ENCODE measurements around the gene HTR6.
"Not testable (repeated sequence)": the region's sequence is repeated elsewhere in the genome, so short reads cannot be mapped to it uniquely, and the experiment has no call there.

HTR6 gene

DNA sequence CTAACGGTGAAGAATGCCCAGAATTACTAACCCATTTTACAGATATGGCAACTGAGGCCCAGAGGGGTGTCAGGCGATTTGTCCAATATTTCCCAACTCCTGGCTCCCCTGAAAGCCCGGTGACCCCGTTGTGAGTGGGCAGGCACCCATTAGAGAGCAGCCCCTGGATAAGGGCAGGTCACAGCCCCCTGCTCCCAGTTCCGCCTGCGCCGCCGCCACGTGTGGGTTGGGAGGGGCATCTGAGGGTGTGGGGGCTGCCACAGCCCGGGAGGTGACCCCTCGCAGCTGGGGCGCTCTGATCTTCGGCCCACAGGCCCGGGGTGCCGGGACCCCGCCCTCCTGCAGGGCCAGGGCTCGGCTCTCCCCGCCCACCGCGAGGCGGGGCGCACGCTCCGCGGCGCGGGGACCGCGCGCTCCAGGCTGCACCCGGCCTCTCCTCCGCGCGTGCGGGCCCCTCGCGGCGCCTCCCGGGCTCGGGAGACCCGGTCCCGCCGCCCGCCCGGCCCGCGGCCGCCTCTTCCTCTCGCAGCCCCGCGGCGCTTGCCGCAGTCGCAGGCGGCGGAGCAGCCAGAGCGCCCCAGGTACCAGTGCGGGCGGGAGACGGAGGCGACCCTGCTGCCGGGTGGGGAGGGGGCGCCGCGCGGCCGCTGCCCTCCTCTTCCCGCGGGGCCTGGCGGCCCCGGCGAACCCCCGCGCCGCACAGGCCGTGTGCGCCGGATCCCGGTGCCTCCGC is at the start of gene HTR6:
Gene HTR6 (plus strand): TSS at position 423 of the 733 bp plus-strand sequence. CDS start 879 bp downstream, outside the sequence.
- DNase-seq: no peak

DNA sequence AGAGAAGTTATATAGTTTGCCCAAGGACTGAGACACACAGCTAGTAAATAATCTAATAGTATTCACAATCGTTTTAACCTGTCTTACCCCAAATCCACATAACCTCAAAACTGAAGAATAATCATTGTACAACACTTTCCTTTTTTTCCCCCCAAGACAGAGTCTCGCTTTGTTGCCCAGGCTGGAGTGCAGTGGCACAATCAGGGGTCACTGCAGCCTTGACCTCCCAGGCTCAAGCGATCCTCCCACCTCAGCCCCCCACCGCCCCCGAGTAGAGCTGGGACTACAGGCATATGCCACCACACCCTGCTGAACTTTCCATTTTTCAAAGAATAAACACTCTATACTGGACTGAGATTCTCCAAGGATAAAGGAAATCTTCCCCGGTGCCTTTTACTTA is 49.2 kb upstream of the HTR6 start:
- DNase-seq: no peak

DNA sequence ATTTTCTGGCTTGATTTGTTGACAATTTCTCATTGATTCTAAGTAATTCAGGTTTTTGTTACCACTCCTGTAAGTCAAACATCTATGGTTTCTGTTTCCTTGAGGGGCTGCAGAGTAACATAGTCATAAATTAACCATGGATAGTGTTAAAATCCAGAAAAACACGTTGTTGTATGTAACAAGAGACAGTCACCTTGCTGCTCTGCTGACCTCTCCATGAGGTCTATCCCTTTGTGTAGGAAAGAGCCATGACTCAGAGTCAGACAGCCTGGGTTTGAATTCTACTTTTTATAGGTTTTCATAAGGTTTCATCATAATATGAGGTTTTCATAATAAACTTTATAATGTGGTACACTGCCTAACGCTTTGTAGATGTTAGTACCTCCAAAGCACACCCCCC is 48.2 kb upstream of the HTR6 start:
- DNase-seq: no peak

DNA sequence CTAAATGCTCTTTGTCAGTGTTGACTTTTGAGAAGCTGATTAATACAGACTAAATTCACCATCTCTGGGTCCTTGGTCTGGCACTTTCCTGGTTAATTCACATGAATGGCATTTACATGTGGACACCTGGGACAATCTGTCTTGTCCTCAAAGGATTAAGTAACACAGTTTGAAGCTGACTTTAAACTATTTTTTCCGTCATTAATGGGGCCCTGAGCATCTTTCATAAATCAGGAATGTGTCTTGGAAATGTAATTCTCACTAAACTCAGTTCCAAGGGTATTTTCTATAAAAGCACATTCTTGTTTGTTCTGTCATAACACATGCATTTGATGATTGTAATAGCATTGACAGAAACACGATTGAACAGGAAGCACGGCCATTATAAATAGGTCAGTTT is 47.3 kb upstream of the HTR6 start:
- no peak for DNase-seq

DNA sequence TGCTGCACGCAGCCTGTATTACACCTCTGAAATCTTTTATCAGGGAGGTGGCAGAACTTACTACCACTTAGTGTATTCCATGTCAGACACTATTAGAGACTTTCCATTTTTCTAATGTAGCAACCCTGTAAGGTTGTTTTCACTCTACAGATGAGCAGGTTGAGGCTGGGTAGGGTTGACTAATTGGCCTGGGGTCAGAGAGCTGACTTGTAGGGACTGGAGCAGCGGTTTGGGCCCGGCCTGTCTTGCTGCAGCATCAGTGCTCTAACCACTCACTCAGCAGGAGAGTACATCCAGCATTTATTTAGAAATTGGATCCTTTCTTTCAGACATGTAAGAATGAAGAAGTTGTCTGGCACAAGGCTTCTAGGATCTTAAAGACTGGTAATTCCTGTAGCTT is 46.2 kb upstream of the HTR6 start:
- no peak for DNase-seq

DNA sequence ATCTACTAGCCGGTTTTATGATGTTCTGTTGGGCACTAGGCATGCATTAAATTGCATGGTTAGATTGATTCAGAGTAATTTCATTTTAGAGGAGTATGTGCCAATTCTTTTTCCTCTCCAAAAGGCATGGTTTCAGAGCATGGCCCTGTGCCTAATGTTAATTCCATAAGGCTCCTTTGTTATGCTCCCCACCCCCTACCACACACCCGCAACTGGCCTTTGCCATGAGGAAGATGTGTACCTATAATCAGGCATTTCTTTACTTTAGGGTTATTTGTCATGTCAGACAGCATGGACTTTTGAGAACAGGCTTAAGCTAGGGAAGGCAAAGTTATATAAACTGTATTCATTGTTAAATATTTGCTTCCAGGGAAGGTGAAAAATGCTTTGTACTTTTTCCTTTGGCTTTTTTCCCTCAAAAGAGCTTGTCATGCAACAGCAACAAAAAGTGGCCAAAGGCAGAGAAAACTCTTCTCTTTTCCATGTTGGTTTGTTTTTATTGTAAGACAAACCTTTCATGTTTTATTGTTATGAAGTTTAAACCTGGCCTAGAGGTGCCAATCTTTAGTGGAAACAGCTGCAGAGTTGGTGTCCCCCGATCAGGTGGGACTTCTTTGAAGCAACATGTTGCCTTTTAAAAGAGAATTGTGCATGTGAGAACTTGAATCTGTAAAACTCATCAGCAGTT is 44.8 kb upstream of the HTR6 start:
- DNase-seq: no peak

DNA sequence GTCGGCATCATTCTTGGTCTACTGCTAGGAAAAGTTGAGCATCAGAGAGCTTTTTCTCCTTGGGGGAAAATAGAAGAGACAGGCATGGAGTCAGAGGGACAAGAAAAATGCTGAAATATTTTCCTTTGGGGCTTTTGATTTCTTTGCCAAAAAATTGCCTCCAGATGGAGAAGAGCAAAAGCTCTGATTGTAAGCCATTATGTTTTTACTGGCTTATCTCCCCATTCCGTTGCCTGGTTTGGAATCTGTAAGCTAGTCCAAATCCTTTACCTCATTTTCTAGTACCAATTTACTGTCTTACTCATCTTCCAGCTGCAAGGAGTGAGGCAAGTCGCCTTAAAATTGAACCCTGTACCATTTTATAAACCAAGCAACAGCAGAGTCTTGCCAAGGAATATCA is 43.9 kb upstream of the HTR6 start:
- no peak for DNase-seq

DNA sequence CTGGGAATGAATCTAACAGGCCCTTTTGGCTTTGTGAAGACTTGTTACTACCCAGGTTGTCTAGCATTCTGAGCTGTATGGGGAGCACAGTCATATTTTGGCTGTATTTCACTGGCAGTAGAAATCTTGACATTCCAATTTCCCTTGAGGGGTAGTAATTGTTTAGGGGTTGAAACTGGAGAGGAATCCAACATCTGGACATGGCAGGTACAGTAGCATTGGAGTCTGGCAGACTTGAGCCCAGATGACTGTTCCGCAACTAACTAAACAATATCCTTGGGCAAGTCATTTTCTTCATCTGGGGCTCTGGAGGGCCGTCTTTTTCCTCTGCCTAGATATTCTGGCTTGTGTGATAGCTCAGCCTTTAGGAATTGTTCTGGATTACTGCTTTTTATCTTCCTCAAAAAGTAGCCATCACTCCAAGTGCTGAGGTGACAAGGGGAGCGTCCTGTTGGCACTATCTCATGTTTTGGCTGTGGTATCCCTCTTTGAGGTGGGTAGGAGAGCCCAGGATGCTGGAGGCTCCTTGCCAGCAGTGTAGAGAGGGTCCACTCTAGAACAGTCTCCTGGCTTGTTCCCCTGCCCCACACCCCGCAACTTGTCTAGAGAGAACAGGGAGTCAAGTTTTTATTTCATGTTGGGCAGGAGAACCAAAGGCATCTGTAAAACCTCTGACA is 43.3 kb upstream of the HTR6 start:
- DNase-seq: no peak

DNA sequence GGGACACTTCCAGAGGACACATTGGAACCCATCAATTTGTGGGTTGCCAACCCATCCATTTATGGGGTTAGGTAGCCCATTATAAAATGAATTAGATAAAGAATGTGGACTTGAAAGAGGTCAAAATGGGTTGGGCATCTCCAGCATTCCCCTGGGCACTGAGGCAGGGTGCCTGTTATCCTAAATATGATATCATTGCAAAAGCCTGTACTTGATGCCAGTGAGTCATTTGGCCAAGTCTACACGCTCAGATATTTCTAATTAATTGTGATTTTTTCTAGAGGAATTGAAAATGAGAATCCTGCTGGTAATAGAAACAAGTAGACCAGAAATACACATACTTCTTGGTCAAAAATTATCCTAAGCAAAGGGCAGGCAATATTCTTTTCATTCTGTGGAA is 42.5 kb upstream of the HTR6 start:
- DNase-seq: no peak

DNA sequence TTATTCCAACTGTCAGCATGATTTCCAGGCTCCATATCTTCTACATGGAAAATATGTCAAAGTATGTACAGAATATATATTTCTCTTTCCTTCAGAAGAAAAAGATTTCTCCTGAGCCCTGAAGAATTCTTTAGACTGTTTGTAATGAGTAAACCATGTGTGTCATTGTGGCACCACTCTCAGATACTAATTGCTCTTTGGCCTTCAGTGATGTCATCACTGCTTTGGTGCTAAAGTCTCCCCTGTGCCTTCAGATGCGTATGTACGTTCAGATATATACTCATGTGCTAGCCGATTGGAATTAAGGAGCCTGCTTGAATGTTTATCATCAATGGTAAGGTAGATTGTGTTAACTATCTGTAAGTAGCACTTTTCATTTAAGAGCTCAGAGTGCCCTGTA is 41.2 kb upstream of the HTR6 start:
- no peak for DNase-seq

DNA sequence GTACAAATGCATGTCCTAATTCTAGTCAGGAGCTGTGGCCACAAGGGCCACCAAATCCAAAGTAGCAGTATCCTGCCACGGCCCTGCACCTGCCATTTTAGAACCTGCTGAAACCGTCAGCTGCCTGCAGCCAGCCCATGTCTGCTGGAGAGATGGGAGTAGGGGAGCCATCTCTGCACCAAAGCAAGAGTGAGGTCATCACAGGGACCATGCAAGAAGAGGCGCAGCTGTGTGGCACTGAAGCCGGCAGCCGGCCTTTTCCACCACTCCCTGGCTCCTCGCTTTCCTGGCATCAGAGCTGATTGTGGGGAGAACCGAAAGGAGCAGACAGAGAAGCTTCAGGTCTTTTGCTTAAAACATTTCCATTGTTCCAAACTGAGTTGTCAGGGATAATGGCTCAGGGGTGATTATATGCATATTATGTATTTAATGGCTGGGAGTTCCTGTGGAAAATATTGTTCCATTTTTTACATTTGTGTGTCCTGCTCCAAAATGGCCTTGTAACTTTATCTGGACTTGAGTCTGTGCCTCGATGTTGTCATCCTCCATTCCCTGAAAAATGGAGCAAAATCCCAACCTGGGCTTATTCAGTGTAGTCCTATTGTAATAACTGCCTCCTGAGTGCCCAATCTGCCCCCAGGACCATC is 39.3 kb upstream of the HTR6 start:
- DNase-seq: no peak

DNA sequence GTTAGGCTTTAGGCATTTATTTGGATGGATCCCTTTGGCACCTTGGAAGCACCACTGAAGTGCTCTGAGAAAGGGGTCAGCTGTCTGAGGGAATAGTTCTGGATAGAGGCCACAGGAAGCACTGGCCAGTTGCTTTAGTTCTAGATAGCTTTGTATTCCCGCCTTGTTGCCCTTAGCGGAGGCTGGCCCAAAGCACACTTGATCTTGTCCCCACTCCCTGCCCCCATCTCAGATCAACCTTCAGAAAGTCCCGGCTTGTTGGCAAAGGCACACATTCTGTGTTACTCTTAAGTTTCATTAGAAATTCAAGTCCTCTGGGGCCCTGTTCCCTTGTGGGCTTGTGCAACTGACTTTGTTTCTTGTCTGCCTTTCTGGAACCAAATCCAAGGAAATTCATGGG is 35.8 kb upstream of the HTR6 start:
- DNase-seq: no peak

DNA sequence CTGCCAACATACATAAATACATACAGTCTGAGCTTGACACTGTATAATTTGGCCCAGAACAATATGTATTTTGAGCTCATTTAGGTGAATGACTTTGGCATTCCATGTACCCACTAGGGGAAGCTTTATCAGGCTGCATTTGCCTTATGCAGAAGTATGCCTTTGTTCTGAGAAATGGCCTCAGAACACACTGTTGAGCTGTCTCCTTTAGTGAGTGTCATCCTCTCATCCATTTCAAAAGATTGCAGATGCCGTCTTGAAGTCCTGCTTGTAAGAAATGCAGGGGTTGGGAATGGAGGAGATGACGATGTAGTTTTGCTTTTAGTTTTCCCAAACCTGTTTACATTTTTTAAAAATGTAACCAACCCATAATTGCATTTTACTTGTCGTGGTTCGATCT is 35.3 kb upstream of the HTR6 start:
- no peak for DNase-seq

DNA sequence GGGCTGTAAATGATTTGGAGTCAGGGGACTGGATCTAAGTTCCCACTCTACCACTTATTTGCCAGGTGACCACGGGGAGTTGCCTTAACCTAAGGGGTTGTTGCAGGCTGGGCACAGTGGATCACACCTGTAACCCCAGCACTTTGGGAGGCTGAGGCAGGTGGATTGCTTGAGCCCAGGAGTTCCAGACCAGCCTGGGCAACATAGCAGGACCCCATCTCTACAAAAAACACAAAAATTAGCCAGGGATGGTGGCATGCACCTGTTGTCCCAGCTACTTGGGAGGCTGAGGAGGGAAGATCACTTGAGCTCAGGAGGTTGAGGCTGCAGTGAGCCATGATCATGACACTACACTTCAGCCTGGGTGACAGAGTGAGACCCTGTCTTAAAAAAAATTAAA is 34.5 kb upstream of the HTR6 start:
- not testable (repeated sequence) for DNase-seq

DNA sequence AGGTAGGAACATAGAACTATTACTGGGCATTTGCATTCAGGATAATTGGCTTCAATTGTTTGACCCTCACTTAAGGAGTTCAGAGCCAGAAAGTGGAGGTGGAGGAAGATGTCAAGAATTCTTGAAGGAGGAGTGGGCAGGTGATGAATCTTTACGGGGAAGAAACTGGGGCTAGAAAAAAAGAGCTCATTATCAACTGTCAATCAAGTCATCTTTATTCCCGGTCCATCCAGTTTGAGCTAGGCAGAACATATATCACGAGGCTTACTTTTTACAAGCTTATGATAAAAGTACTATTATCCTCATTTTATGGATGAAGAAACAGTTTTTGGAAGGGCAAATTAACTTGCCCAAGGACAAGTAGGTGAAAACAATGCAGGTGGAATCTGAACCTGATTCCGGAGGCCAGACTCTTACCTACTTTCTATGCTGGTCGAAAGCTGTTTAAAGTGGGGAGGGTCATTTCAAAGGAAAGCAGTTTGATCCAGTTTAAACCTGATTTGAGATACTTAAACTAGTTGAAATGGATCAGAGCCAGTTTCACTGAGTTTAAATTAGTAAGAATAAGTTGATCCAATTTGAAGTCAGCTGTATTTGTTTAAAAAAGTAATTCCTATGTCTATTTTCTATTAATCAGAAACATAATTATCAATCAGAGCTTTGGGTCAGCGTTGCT is 33.8 kb upstream of the HTR6 start:
- DNase-seq: no peak

DNA sequence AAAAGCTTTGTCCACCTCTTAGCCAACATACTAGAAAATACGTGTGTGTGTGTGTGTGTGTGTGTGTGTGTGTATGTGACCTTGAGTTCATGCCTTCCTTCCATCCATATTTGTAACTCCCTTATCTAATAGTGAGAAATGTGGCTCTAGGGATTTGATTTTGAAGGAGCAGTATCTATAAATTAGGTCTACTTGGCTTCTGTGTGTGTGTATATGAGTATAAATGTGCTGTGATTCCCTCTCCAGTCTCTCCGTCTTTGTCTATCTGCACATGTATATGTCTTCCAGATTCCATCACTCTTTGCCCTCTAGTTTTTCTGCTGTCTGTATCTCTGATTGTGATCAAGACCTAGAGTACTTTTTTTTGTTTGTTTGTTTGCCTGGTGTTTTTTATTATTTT is 32.5 kb upstream of the HTR6 start:
- DNase-seq: no peak

DNA sequence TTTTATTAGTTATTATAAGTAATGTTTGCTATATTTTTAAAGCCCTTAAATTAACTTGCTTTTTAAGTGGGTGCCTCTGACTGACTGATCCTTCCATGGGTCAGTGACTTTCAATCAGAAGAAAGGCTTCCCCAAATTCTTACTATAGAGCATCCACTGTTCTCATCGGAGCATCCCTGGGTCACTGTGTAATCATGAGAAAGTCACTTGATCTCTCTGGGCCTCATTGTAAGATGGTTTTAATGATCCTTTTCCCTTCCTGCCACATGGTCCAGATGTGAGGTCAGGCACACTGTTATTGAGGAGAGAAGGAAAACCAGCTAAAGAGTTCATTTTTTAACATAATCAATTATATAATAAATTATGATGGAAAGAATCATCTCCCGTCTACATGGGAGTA is 31.6 kb upstream of the HTR6 start:
- DNase-seq: no peak

DNA sequence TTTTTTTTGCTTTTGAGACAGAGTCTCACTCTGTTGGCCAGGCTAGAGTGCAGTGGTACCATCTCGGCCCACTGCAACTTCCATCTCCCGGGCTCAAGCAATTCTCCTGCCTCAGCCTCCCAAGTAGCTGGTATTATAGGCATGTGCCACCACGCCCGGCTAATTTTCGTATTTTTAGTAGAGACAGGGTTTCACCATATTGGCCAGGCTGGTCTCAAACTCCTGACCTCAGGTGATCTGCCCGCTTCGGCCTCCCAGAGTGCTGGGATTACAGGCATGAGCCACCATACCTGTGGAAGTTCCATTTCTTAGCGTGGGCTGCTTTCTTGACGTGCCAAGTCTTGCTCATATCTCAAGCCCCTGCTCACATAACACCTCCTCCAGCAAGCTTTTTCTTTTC is 29.6 kb upstream of the HTR6 start:
- not testable (repeated sequence) for DNase-seq

DNA sequence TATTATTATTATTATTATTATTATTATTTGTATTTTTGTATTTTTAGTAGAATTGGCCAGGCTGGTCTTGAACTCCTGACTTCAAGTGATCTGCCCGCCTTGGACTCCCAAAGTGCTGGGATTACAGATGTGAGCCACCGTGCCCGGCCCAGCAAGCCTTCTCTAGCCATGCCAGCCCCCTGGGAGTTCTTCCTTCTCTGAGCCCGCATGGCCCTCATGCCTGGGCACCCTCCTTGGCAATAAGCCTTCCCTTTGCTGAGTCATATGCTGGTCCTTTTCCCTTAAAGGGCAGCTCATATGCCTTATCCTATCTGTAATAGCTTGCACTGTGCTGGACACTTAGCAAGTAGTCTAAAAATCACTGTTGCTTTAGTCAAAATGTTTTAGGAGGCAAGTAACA is 29.0 kb upstream of the HTR6 start:
- DNase-seq: no peak

DNA sequence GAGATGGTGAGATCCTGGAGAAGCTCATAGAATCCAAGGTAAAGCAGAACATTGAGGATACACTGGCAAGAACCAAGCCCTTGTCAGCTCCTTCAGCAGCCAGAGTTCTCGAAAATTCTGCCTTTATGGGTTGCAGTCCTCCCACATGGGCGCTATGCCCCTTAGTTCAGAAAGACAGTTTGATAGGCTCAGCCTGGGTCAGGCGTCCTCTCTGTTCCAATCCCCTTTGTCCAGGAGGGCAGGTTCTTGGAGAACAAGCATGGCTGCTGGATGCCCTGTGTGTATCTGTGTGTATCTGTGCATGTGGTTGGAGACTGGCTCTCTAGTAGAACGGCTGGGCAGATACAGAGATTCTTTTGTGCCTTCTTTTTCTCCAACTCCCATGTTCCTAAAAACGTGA is 28.6 kb upstream of the HTR6 start:
- DNase-seq: no peak

DNA sequence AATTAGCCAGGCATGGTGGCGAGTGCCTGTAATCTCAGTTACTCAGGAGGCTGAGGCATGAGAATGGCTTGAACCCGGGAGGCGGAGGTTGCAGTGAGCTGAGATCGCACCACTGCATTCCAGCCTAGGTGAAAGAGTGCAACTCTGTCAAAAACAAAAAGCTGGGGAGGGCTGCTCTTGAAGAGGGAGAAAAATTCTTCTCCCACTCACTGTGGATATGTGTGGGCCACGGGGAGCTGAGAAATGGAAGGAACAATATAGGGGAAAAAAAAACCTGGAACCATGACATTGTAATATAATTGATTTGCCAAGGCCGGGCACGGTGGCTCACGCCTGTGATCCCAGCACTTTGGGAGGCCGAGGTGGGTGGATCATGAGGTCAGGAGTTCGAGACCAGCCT is 27.9 kb upstream of the HTR6 start:
- DNase-seq: not testable (repeated sequence)

DNA sequence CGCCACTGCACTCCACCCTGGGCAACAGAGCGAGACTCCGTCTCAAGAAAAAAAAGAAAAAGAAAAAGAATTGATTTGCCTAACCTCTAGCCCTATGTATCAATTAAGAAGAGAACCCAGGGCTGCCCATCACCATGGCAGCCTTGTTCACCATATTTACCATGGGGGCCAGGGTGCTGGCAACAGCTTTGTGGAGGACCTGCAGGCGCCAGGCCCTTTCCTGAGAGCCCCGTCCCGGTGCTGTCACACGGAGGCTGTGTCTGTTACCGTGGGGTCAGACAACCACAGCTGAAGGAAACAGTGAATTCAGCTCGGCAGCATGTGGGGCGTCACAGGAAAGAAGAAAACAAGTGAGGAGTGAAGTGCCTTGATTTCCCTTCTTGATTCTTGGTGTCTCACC is 27.1 kb upstream of the HTR6 start:
- DNase-seq: no peak

DNA sequence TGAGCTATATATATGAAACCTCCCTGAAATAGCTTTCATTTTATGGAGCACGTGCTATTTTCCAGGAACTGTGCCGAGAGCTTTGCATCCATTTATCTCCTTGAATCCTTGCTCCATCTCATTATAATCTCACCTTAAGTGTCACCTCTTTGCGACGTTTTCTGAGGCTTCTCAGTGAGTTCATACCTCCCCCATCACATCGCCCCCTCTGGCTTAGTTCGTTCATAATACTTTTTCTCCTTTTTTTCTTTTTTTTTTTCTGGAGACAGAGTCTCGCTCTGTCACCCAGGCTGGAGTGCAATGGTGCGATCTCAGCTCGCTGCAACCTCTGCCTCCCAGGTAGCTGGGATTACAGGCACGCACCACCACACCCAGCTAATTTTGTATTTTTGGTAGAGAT is 25.4 kb upstream of the HTR6 start:
- not testable (repeated sequence) for DNase-seq

Measured in activated T-cell treated with anti-CD3 and anti-CD28 coated beads for 4 hours (primary cell).